CD4-positive, alpha-beta T cell treated with Interleukin-17A for 4 hours (primary cell): ENCODE results near the gene PSMD11.
"Not testable (repeated sequence)": the region's sequence is repeated elsewhere in the genome, so short reads cannot be mapped to it uniquely, and the experiment has no call there.

Experiments
- DNase-seq: peaks from one replicate; pipeline ENCODE4 v3.0.0-alpha.2; 2020; ENCODE audit warnings: mixed read lengths

The PSMD11 gene

GRCh38 chr17:32444301-32445073, at the start of gene PSMD11:
TSS of gene PSMD11 (plus strand) at chr17:32444510. CDS start at chr17:32444524, 14 bp downstream.
- peak; percentile 99 for DNase-seq

DNA sequence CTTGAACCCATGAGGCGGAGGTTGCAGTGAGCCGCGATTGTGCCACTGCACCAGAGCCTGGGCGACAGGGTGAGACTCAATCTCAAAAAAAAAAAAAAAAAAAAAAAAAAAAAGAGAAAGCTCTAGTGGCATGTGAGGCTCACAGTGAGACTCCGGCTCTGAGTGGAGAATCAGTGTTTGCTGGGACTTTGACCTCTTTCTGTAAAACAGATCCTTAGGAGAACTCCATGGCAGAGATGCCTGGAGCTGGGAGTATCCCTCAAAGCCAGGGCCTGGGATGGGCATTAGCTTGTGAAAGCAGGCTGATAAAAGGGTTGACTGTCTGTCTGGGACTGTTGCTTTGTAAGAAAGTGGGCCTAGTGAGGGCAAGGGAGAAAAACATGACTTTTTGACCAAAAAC, 48.0 kb upstream of the PSMD11 start:
- DNase-seq = no peak

DNA sequence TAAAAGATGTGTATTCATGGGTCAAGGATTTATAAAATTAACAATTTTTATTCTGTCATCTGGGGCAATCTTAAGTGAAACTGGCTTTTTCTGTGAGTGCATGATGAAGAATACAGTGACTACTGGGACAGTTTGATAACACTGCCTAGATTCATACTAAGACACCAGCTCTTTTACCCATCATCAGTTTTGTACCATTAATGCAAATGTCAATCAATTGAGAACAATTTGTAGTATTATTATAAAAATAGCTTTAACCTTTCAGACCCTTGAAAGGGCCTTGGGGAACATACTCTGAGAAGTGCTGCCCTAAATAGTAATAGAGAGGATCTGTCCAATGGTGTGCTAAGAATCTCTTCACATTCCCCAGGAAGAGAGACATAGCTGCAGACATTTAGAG, 45.4 kb upstream of the PSMD11 start:
- DNase-seq = no peak

DNA sequence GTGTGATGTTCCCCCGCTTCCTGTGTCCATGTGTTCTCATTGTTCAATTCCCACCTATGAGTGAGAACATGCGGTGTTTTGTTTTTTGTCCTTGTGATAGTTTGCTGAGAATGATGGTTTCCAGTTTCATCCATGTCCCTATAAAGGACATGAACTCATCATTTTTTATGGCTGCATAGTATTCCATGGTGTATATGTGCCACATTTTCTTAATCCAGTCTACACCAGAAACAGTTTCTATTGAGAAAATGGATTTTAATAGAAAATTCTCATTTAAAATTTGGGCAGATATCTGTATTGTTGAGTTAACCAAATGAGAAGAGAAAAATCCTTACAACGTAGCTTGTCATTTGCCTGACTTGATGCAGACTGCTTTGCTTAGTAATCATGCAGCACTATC, 34.2 kb upstream of the PSMD11 start:
- DNase-seq = not testable (repeated sequence)

GRCh38 chr17:32426894-32427293, 17.4 kb upstream of the PSMD11 start:
- DNase-seq = no peak

GRCh38 chr17:32429598-32429997, 14.7 kb upstream of the PSMD11 start:
- DNase-seq = no peak

DNA sequence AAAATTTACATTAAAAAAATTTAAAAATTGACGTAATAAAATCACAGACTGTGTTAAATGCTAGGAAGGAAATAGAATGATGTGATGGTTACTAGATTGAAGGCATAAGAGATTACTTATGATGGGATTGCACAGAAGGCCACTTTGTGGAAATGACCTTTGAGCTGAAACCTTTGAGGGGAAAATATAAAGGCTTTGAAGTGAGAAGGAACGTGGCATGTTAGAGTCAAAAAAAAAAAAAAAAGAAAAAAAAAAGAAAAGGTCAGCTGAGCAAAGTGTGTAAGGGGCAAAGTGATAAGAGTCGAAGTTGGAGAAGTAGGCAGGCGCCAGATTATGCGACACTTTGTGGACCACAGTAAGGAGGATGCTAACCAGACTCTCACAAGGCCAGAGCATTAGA, 3.6 kb upstream of the PSMD11 start:
- DNase-seq = no peak

GRCh38 chr17:32441886-32442285, 2.4 kb upstream of the PSMD11 start:
- DNase-seq = no peak

DNA sequence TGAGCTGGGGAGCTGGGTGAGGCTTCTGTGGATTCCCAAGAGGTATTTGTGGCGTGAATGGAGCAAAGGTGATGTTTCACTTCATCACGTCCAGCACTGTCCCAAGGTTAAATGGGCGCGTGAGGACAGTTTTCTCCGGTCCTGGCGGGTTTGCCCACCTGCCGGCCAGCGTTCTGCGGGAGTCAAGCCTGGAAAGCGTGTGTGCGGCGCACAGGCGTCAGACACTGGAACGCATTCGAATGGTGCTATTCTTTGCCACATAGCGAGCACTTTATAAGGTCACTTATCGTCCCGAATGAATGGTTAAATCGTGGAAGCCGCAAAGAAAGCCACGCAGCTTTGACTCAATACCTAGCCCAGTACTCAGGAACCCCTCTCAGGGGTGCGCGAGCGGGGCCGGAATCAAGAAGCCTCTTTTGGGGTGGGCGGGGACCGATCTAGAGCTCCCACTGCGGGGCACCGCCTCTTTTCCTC, 446 bp upstream of the PSMD11 start:
- DNase-seq = no peak

DNA sequence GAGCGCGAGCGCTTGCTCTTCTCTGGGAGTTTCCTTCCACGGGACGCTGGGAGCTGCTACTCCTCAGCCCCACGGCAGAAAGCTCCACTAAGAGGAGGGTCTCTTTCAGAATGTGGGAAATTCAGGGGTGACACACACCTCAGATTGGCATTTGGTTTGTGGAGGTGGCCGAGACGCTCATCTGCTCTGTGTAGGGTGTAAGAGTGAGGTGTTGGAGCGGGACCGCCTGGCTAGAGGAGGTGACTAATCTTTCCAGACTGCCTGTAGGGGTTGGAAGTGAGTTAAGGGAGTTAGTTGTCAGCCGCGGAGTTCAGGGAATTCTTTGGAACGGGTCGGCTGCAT, 735 bp downstream of the PSMD11 start:
- peak; percentile 29 for DNase-seq

- no peak for DNase-seq
Observed at GRCh38 chr17:32445497-32445896, 1.2 kb downstream of the PSMD11 start.

- DNase-seq = no peak
Observed at GRCh38 chr17:32445971-32446370, 1.7 kb downstream of the PSMD11 start.

DNA sequence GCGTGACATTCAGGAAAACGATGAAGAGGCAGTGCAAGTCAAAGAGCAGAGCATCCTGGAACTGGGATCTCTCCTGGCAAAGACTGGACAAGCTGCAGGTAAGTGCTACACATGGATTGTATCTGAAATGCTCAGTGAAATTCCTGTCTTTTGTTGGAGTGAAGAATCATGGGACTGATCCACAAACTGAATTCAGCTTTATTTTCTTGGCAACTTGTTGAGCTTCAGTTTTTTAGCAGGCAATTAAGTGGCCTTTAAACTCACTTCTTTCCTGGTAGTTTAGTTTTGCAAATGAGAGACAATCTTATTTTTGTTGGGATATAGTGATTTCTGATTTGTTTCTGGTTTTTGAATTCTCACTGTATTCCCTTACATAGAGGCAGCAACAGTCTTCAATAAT, 2.6 kb downstream of the PSMD11 start:
- DNase-seq = no peak

DNA sequence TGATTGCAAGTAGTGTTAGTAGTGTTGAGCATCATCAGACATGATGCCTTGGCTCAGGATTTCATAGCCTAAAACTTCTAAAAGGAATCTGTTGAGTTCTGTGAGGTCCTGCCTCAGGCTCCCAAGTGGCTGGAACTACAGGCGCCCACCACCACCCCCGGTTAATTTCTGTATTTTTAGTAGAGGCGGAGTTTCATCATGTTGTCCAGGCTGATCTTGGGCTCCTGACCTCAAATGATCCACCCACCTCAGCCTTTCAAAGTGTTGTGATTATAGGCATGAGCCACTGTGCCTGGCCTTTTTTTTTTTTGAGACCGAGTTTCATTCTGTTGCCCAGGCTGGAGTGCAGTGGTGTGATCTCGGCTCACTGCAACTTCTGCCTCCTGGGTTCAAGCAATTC, 5.7 kb downstream of the PSMD11 start:
- no peak for DNase-seq

DNA sequence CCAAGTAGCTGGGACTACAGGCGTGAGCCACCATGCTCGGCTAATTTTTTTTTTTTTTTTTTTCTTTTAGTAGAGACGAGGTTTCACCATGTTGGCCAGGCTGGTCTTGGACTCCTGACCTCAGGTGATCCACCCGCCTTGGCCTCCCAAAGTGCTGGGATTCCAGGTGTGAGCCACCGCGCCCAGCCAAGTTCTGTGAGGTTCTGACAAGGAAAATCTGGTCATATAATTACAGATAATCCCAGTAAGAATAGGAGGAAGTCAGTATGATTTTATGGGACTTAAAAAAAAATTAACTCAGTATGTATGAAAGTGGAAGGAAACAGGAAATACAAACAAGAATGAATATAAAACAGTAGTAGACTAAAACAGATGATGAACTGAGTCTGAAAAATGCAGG, 6.1 kb downstream of the PSMD11 start:
- not testable (repeated sequence) for DNase-seq

DNA sequence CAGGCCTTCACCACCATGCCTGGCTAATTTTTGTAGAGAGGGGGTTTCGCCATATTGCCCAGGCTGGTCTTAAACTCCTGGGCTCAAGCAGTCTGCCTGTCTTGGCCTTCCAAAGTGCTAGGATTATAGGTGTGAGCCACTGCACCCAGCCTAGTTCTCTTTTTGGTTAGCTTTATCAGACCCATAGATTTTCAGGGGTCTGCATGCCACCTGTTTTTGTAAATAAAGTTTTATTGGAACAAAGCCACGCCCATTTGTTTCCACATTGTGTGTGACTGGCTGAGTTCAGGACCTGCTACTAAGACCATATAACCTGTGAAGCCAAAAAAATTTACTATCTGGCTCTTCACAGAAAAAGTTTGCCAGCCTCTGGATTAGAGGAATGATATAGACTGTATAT, 7.6 kb downstream of the PSMD11 start:
- no peak for DNase-seq

GRCh38 chr17:32452281-32452680, 8.0 kb downstream of the PSMD11 start:
- DNase-seq = no peak

DNA sequence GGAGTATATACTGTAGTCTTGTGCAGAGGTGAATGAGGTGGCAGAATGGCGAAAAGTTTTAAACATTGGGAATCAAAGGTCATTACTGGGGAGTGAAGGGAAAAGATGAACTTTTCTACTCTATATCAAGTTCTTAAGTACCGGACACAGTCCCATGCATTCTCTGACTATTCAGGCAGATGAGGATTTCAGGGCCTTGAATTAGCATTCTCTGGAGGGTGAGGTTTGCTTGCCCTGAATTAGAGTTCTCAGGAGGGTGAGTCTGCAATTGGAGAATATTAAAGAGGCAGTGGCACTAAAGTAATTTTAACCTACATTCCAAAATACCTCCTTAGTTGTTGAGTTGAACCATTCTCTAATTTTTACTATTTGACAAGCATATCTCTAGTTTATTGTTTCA, 9.1 kb downstream of the PSMD11 start:
- no peak for DNase-seq

DNA sequence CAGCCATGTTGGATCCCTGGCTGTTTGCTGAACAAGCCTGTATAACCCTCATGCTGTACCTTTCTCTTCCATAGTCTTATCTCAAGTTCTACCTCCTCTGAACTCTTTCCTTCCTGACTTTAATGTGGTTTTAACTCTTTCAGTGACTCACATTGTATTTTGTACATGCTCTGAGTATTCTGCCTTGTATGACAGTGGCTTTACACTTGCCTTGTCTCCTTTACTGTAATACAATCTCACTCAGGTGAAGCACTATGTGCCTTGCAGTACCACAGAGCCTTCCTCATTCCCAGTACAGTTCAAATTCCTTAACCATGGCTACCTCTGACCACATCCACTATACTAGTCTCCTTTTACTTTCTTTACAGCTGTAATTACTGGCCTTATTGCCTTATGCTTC, 14.1 kb downstream of the PSMD11 start:
- DNase-seq = no peak

- DNase-seq = no peak
Observed at GRCh38 chr17:32460054-32460453, 15.7 kb downstream of the PSMD11 start.

DNA sequence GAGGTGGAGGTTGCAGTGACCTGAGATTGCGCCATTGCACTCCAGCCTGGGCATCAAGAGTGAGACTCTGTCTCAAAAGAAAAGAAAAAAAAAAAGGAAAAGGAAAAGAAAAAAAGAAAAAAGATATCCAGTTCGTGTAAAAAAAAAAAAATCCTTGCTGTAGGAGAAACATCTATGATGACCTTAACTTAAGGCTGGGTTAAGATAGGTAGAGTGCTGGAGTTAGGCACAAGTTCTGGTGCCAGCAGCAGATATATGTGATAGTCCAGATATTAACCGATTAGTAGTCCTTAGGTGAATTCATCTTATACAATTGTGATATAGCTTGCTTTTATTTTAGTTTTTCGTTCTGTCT, 17.2 kb downstream of the PSMD11 start:
- no peak for DNase-seq

DNA sequence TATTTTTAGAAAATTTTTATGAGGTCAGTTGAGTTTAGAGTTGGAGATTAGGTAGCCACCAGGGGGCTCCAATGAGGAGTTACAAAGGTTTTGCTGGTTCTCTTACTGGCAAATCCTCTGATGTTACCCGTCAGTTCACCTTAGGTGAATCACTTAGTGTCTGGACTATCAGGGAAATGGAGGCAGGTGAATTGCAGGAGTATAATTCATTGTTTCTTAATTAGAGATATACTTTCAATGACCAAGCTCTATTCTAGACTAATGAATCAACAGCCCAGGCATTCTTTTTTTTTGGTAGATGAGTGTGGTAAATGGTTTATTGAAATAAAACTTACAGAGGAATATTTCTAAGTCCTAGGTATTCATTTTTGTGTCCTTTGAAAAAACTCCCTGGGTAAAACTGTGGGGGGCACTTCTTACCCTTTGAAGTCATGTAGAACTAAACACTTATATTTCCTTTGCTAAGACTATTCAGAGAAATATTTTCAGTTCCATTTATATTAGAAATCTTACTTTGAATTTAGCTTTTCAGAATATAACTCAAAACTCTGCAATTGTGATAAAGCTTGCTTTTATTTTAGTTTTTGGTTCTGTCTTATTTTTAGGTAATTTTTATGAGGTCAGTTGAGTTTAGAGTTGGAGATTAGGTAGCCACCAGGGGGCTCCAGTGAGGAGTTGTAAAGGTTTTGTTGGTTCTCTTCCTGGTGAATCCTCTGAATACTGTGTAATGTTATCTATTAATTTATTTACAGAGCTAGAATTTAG, 17.7 kb downstream of the PSMD11 start:
- DNase-seq = peak; percentile 82

DNA sequence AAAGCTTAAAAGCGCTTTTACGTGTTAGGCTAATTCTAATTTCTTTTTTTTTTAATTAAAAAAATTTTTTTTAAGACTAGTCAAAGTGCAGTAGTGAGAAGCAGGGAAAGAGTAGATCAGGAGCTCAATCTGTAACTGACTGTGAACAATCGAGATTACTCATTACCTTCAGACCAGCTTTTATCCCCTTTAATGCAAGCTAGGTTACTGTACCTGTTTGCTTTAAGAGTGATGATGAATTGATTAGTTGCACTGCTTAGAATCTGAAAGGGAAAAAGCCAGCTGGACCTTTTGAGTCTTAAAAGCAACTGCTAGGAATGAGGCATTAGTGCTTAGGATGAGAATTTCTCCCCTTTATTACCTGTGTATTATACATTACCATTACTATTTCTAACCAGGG, 19.0 kb downstream of the PSMD11 start:
- no peak for DNase-seq

DNA sequence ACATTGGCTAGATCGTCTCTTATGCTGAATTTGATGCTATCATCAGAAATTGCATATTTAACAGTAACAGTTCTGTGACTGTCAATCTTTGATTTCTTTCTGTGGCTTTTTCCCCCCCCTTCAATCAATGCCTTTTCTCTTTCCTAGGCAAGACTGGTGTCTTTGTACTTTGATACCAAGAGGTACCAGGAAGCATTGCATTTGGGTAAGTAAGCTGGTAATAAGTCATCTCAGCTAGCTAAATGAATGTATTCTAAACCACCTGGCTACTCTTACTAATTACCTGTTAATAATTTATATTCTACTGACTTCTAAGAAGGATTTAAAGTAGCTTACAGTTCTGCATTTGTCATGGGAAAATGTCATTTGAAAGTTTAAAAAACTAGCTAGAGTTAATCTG, 20.1 kb downstream of the PSMD11 start:
- DNase-seq = no peak

GRCh38 chr17:32467949-32468348, 23.6 kb downstream of the PSMD11 start:
- DNase-seq = no peak
